ENCODE results near the gene KCNF1.

KCNF1 gene

DNA sequence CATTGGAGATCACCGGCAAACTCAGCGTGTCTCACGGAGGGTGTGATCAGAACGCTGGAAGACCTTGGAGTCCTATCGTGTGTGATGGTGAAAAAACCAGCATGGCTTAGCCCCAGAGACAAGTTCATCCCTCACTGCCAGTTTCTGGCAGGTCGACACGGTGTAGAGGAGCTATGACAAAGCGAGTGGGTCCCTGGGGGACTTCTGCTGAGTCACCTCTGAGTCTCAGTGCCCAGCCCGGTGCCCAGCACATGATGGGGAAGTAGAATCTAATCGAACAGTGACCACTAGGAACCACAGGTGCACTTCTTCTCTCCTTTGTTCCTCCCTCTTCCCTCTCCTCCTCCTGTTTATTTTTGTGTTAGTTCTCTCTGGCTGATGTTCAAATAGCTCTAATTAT is 45.9 kb upstream of the KCNF1 start:
- DNase-seq (ENCODE audit: low read depth) = no peak
- TF ChIP-seq, protein P1, sequence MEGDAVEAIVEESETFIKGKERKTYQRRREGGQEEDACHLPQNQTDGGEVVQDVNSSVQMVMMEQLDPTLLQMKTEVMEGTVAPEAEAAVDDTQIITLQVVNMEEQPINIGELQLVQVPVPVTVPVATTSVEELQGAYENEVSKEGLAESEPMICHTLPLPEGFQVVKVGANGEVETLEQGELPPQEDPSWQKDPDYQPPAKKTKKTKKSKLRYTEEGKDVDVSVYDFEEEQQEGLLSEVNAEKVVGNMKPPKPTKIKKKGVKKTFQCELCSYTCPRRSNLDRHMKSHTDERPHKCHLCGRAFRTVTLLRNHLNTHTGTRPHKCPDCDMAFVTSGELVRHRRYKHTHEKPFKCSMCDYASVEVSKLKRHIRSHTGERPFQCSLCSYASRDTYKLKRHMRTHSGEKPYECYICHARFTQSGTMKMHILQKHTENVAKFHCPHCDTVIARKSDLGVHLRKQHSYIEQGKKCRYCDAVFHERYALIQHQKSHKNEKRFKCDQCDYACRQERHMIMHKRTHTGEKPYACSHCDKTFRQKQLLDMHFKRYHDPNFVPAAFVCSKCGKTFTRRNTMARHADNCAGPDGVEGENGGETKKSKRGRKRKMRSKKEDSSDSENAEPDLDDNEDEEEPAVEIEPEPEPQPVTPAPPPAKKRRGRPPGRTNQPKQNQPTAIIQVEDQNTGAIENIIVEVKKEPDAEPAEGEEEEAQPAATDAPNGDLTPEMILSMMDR (IDR thresholded peaks at IDR 0.05; ENCODE audit: insufficient read depth, low read depth, low read length, missing control alignments) = no peak
- no peak overlapping the region for H3K4me3 ChIP-seq (ENCODE audit: low read length)

DNA sequence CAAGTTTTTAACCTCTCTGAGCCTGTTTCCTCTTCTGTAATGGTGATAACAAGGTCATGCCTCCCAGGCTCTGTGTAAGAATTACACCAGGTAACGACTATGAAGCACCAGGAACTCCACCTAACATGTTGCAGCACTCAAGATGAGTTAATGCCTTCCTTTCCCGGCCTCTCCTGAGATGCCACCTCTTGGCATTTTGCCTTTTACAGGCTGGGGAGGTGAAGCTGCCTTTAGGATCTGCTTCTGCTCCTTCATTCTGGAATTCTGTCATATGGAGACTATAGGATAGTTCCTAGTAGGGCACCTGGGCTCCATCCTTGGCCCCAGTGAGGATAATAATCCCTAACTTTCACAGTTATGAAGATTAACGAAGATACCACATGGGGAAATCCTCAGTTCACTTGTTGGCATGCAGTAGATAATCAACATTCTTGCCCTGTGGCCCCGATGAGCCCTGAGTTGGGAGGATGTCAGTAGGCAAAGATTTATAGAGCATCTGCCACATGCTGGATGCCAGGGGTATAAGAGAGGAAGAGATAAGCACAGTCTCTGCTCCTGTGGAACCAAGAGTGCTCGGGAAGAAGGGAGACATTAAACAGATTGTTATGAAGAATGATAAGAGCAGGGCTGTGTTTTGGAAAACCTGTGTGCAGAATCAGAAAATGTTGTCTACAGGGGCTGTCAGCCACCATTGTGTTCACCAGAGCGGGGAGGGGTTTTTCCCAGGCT is 43.9 kb upstream of the KCNF1 start:
- TF ChIP-seq, protein P1 (IDR thresholded peaks at IDR 0.05; ENCODE audit: insufficient read depth, low read depth, low read length, missing control alignments) = no peak
- no peak overlapping the region for H3K4me3 ChIP-seq (ENCODE audit: low read length)
- DNase-seq (ENCODE audit: low read depth) = peak; percentile 30

DNA sequence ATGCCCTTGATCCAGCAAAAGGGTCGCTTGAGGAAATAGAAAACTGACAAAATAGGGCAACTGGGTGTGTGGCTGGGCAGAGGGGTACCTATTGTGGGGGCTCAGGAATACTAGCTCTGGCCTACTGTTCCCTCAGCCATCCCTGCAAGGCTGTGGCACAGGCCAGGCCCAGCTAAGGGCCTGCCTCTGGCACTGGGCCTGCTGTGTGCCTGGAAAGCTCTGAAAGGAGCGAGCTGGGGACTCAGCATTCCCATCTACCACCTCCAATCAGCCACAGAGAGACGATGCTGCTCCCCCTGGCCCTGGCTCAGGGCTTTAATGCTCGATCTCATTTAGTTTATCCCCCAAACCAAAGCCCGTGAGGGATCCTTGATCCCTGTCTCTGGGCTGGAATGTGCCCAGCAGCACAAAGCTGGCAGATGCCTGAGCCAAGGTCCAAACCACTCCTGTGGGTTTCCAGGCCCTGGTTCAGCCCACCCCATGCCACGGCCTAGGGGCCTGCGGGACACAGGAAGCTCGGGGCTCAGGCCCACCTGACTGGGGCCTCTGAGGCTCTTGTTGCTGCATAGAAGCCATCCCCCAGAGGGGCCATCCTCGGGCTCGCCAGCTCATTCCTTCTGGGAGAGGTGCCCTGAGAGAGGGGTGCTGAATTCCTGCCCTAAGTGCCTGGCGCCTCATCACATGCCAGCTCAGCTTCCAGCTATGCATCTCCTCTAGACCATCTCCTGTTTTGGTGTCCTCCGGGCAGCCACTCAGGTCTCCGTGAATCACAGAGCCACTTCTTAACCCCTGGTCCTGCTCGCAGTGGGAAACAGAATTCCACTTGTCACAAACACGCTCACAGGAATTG is 43.0 kb upstream of the KCNF1 start:
- TF ChIP-seq, protein P1 (IDR thresholded peaks at IDR 0.05; ENCODE audit: insufficient read depth, low read depth, low read length, missing control alignments) = no peak
- H3K4me3 ChIP-seq (ENCODE audit: low read length) = no peak overlapping the region
- peak; percentile 26 for DNase-seq (ENCODE audit: low read depth)

DNA sequence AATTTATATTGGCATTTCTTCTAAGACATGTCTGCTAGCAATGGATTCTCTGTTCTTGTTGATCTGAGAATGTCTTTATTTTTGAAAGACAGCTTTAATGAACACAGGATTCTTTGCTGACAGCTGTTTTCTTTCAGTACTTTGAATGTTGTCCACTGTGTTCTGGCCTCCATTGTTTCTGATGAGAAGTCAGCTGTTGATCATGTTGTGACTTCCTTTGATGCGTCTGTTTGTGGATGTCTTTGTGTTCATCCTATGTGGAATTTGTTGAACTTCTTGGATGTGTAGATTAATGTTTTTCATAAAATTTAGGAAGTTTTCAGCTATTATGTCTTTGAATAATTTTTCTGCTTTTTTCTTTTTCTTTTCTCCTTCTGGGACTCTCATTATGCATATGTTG is 39.8 kb upstream of the KCNF1 start:
- H3K4me3 ChIP-seq (ENCODE audit: low read length) = no peak overlapping the region
- TF ChIP-seq, protein P1 (IDR thresholded peaks at IDR 0.05; ENCODE audit: insufficient read depth, low read depth, low read length, missing control alignments) = no peak
- DNase-seq (ENCODE audit: low read depth) = no peak

GRCh38 chr2:10873171-10873570 is 38.6 kb upstream of the KCNF1 start:
- H3K4me3 ChIP-seq (ENCODE audit: low read length) = no peak overlapping the region
- peak; percentile 19 for DNase-seq (ENCODE audit: low read depth)
- TF ChIP-seq, protein P1 (IDR thresholded peaks at IDR 0.05; ENCODE audit: insufficient read depth, low read depth, low read length, missing control alignments) = no peak

DNA sequence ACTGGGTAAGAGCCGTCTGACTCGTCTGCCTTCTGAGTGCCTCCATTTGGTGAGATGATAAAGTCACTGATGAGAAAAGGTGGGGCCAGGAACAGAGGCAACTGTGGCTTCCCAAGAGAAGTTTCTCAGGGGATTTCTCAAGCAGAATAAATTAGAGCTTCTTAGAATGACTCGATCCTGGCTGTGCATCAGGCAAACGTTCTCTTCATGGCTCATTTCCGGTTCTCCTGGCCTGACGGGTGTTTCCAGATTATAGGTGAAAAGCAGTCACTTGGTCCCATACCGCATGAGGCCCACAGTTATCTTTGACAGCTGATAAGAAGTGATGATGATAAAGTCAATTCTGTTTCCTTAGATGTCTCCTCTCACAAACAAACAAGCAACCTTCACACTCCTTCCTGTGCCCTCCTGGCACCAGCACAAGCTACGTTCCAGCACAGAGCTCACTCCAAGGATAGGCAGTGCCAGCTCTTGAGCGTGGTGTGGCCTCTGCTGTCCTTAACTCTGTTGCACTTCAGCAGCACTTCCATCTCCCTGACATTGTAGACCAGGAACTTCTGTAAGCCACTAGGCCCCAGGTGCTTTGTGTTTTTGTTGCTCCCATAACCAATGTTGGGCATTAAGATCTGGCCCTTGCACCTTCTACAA is 37.8 kb upstream of the KCNF1 start:
- no peak overlapping the region for H3K4me3 ChIP-seq (ENCODE audit: low read length)
- TF ChIP-seq, protein P1 (IDR thresholded peaks at IDR 0.05; ENCODE audit: insufficient read depth, low read depth, low read length, missing control alignments) = no peak
- DNase-seq (ENCODE audit: low read depth) = peak; percentile 74

Data from epithelial cell of esophagus (primary cell).